ENCODE results near the gene ARHGDIA. TPM values are rescaled to one million over a fixed set of nuclear protein-coding genes. Genes with fewer than 3 reads are reported as not detected.

The ARHGDIA gene
- 386 and 596 TPM in 2 replicates for total RNA-seq

DNA sequence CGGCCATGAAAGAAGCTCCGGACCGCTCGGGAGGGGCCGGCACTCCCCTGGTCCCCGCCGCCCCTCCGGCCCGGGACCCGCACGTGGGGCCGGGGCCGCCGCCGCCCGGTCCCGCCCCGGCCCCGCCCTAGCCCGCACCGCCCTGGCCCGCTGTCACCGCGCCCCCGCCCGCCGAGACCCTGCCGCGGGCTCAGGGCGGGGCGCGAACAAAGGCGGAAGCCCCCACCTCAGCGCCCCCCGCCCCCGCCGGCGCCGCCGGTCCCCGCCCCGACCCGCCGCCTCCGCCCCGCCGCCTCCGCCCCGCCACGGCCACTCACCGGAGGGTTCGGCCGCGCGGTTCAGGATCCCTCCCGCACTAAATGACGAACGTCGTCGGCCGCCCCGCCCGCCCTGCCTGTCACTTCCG lies at the start of gene ARHGDIA:
TSS of gene ARHGDIA (minus strand) at position 357 of the 406 bp plus-strand sequence. CDS start 1,407 bp downstream, outside the sequence.

DNA sequence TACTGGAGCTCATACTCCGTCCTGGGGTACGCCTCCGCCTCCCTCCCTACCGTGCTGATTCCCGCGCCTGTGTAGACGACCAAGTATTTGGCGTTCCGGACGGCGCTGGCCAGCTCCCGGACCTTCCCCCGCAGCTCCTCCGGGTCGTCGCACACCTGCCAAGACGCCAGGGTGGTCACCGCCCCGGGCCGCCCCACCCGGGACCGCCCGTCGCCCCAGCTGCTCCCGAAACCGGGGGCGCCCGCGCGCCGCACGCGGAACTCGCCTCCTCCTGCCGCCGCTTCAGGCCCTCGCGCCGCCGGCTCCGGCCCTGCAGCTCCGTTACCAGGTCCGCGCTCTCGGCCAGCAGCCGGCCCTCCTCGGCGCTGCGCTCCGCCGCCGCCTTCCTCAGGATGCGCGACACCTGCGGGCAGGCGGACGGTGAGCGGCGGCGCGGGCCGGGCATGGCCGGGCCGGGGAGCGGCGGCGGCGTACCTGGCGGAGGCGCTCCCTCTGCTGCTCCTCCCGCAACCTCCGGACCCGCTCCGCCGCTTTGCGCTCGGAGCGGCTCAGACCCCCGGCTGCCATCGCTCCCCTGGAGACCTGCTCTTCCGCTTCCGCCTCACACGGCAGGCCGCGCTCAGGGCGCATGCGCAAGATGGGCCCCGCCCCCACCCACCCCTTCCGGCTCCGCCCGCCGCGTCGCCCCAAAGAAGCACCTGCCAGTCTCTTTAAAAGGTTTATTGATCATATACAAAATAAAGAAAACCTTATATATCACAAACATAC lies 46.6 kb upstream of the ARHGDIA start, which contains the start of gene SIRT7:
TSS of gene SIRT7 (minus strand) at position 612 of the 768 bp plus-strand sequence. CDS start at position 567, 45 bp downstream.

DNA sequence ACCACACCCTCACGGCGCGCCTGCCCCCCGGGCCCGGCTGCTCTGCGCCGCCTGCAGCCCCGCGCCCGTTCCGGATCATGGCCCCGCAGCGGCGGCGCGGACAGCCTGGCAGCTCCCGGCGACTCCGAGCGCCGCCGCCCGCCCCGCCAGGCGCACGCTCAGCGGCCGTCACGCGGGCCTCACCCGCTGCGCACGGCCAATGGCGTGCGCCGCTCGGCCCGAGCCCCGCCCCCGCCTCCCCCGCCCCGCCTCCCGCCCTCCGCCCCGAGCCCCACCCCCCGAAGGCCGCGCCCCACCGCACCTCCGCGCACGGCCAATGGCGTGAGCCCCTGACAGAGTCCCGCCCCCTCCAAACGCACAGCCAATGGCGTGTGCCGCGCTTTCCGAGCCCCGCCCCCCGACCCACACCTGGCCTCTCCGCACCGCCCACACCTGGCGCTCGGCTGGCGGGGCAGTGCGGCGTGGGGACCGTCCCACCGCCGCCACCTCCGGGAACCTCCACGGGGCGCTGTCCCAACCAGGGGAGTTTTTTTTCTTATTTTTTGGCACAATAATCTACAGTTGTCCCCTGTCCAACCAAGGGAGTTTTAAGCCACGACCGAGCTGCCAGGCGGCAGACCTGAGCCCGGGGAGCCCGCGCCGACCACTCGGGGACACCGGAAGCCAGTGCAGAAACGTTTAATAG lies 40.3 kb upstream of the ARHGDIA start, which contains the start of gene PCYT2:
TSS of gene PCYT2 (minus strand) at position 123 of the 685 bp plus-strand sequence. CDS start at position 79, 44 bp downstream.

DNA sequence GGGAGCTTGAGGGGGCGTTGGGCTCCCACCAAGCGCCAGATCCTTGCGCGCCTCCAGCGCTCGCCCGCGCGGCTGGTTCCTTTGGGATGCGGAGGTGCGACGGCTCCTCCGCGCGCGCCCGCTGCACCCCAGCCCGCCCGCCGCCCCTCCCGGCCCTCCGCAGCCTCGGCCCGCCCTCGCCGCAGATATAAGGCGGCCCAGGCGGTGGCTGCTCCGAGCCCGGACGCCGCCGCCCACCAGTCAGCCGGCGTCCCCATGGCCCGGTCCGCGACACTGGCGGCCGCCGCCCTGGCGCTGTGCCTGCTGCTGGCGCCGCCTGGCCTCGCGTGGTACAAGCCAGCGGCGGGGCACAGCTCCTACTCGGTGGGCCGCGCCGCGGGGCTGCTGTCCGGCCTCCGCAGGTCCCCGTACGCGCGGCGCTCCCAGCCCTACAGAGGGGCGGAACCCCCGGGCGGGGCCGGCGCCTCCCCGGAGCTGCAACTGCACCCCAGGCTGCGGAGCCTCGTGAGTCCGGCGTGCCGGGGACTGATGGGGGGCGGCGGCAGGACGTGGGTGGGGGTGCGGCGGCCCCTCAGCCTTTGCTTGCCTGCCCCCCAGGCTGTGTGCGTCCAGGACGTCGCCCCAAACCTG lies 31.0 kb upstream of the ARHGDIA start, which contains the start of gene NPB:
TSS of gene NPB (plus strand) at position 216 of the 630 bp plus-strand sequence. CDS start at position 256, 40 bp downstream.

DNA sequence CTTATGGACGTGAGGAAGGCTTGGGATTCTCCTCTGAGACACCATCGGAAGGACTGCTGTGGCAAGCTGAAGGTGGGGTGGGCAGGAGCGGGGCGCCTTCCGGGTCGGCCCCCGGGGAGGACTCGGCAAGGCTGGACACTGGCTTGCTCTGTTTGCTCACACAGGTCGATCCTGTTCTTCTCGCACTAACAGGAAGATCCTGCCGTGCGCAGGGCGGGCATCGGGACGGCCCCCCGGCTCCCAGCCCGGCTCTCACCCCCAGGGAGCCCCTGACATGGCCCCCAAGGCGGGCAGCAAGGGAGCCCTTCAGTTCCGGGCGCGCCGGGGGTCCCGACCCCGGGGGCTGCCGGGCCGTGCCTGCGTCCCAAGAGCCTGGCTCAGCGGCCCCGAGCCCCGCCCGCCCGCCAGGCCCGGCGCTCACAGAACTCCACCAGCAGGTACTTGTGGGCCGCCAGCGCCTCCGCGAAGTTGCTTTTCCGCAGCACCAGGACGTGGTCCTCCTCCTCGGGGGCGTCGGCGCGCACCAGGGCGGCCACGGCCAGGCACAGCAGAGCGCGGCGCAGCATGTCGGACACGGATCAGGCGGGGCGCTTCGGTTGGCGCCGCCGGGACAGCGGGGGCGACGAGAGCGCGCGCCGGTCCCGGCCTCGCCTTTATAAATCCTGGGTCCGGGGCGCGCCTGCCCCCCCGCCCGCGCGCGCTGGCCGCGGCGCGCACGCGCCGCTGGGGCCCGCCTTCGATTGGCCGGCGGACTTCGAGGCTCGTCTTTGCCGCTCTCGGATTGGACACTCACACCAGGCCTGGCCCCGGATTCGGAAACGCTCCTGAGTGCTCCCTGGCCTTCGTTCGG lies 11.0 kb downstream of the ARHGDIA start, which contains the start of gene P4HB:
TSS of gene P4HB (minus strand) at position 630 of the 850 bp plus-strand sequence. CDS start at position 566, 64 bp downstream.

DNA sequence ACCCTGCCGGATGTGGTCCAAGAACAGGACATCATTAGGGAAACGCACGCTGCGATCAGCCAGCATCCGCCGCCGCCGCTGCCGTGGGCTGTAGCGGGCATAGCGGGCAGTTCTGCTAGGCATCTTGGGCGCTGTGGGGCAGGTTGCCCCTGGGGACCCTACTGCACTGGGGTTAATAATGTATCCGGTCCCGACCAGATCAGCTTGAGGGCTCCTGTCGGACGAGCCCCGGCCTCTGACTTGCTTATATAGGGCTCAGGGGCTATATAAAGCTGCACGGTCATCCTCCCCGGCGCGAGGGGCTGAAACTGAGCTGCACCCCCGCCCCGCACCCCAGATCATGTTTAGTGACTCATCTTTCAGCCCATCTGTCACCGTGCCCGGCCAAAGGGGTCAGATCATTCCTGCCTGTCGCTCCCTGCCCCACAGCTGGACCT lies 36.3 kb downstream of the ARHGDIA start, which contains the start of gene PPP1R27:
TSS of gene PPP1R27 (minus strand) at position 220 of the 437 bp plus-strand sequence. CDS start at position 123, 97 bp downstream.

DNA sequence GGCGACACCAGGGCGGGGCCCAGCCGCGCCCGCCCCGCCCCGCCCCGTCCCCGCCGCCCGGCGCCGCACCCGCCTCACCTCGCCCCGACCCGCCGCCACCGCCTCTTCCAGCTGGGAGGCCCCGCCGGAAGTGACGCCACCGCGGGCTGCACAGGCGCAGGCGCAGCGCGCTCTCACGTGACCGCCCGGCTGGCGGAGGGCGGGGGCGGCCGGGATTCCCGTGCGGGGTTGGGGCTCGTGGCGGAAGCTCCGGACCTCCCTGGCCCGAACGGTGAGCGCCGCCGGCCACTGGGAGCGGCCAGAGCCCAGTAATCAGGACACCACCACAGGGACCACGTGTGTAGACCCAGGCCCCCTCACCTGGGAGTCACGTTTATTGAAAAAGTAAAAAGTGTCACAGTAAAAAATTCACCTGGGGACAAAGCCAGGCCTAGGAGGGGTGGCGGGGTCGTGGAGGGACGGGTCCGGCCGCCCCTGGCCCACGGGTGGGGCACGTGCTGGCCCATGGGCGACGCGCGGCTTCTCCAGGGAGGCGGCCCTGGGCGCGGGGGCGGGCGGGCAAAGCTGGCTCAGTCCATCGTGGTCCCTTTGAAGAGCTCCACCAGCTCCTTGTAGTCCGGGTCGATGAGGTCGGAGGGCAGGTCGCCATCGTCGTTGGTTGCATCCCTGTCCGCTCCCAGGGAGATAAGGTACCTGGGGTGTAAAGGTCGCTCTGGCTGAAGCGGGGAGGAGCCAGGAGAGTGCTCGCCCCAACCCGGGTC lies 37.8 kb downstream of the ARHGDIA start, which contains the start of gene MCRIP1:
TSS of gene MCRIP1 (minus strand) at position 132 of the 761 bp plus-strand sequence. CDS start 8,785 bp downstream, outside the sequence.

Other genes with a start within 250 kb of the ARHGDIA start
- gene NPLOC4, start 234.2 kb downstream of the ARHGDIA start, total RNA-seq = 68.1 and 84.4 TPM in 2 replicates
- 1.1 and 1.9 TPM in 2 replicates for gene TSPAN10, start 234.1 kb downstream of the ARHGDIA start, total RNA-seq
- 0.65 and 6.6 TPM in 2 replicates for gene PDE6G, start 214.8 kb downstream of the ARHGDIA start, total RNA-seq
- gene OXLD1, start 204.7 kb downstream of the ARHGDIA start, total RNA-seq = 45.1 and 69.1 TPM in 2 replicates
- 11.5 and 19.2 TPM in 2 replicates for gene CCDC137, start 204.6 kb downstream of the ARHGDIA start, total RNA-seq
- gene ARL16, start 187.5 kb downstream of the ARHGDIA start, total RNA-seq = 38.7 and 53.8 TPM in 2 replicates
- gene HGS, start 187.3 kb downstream of the ARHGDIA start, total RNA-seq = 126 and 158 TPM in 2 replicates
- 86.6 and 220 TPM in 2 replicates for gene MRPL12, start 168.0 kb downstream of the ARHGDIA start, total RNA-seq
- gene SLC25A10, start 159.1 kb downstream of the ARHGDIA start, total RNA-seq = 23.2 and 55.6 TPM in 2 replicates
- gene GCGR, start 67.2 kb downstream of the ARHGDIA start, total RNA-seq = 0.63 TPM in 1 of 2 replicates, not detected in the other
- gene MCRIP1, start 38.0 kb downstream of the ARHGDIA start, total RNA-seq = 125 and 143 TPM in 2 replicates
- gene PPP1R27, start 36.3 kb downstream of the ARHGDIA start, total RNA-seq = not detected in 2 replicates
- 811 and 1,110 TPM in 2 replicates for gene P4HB, start 10.8 kb downstream of the ARHGDIA start, total RNA-seq
- 102 and 252 TPM in 2 replicates for gene ALYREF, start 20.2 kb upstream of the ARHGDIA start, total RNA-seq
- 147 and 222 TPM in 2 replicates for gene ANAPC11, start 20.4 kb upstream of the ARHGDIA start, total RNA-seq
- 3.6 and 5.2 TPM in 2 replicates for gene NPB, start 30.9 kb upstream of the ARHGDIA start, total RNA-seq
- gene PCYT2, start 40.1 kb upstream of the ARHGDIA start, total RNA-seq = 40.7 and 71.9 TPM in 2 replicates
- gene SIRT7, start 46.8 kb upstream of the ARHGDIA start, total RNA-seq = 15.2 and 18.5 TPM in 2 replicates
- 14.3 and 18.4 TPM in 2 replicates for gene MAFG, start 56.4 kb upstream of the ARHGDIA start, total RNA-seq
- gene PYCR1, start 66.0 kb upstream of the ARHGDIA start, total RNA-seq = 104 and 162 TPM in 2 replicates
- not detected in 2 replicates for gene MYADML2, start 75.9 kb upstream of the ARHGDIA start, total RNA-seq
- gene NOTUM, start 89.8 kb upstream of the ARHGDIA start, total RNA-seq = 0.38 TPM in 1 of 2 replicates, not detected in the other
- 25.1 and 30.4 TPM in 2 replicates for gene ASPSCR1, start 106.3 kb upstream of the ARHGDIA start, total RNA-seq
- gene CENPX, start 151.5 kb upstream of the ARHGDIA start, total RNA-seq = 33.2 and 170 TPM in 2 replicates
- gene LRRC45, start 152.0 kb upstream of the ARHGDIA start, total RNA-seq = 17.0 and 33.1 TPM in 2 replicates
- gene RAC3, start 160.3 kb upstream of the ARHGDIA start, total RNA-seq = 66.7 and 82.3 TPM in 2 replicates
- 105 and 113 TPM in 2 replicates for gene DCXR, start 166.4 kb upstream of the ARHGDIA start, total RNA-seq
- gene RFNG, start 180.5 kb upstream of the ARHGDIA start, total RNA-seq = 61.9 and 89.5 TPM in 2 replicates
- 149 and 212 TPM in 2 replicates for gene GPS1, start 180.6 kb upstream of the ARHGDIA start, total RNA-seq
- 74.9 and 101 TPM in 2 replicates for gene DUS1L, start 194.5 kb upstream of the ARHGDIA start, total RNA-seq
- 229 and 345 TPM in 2 replicates for gene FASN, start 226.9 kb upstream of the ARHGDIA start, total RNA-seq